SKM-1 treated with dmso at 0.1 percent for 144 hours (cell line): ENCODE data around the gene KIF6.
"Not testable (repeated sequence)": the region's sequence is repeated elsewhere in the genome, so short reads cannot be mapped to it uniquely, and the experiment has no call there.

ENCODE experiments used
- DNase-seq: peaks from one replicate; lab custom pipeline; 2025; ENCODE audit not compliant: unreplicated experiment; lab: John Stamatoyannopoulos, UW

Gene KIF6

GRCh38 chr6:39507331-39507998 is 217.7 kb downstream of the KIF6 start:
- no peak for DNase-seq

- DNase-seq, result not testable (repeated sequence)
Measured at GRCh38 chr6:39502362-39502955, 222.7 kb downstream of the KIF6 start.

- no peak for DNase-seq
Measured at GRCh38 chr6:39499053-39499452, 226.2 kb downstream of the KIF6 start.

GRCh38 chr6:39498096-39498495 is 227.1 kb downstream of the KIF6 start:
- DNase-seq, result no peak

- DNase-seq, result no peak
Measured at GRCh38 chr6:39496915-39497314, 228.3 kb downstream of the KIF6 start.

GRCh38 chr6:39496456-39496855 is 228.8 kb downstream of the KIF6 start:
- DNase-seq, result no peak

- no peak for DNase-seq
Measured at GRCh38 chr6:39495640-39496039, 229.6 kb downstream of the KIF6 start.

GRCh38 chr6:39494998-39495397 is 230.2 kb downstream of the KIF6 start:
- DNase-seq, result no peak

- no peak for DNase-seq
Measured at GRCh38 chr6:39493777-39494176, 231.4 kb downstream of the KIF6 start.

GRCh38 chr6:39493174-39493573 is 232.0 kb downstream of the KIF6 start:
- DNase-seq, result no peak

- DNase-seq, result no peak
Measured at GRCh38 chr6:39490108-39490507, 235.1 kb downstream of the KIF6 start.

GRCh38 chr6:39488255-39488879 is 236.8 kb downstream of the KIF6 start:
- DNase-seq, result no peak

GRCh38 chr6:39484276-39484675 is 240.9 kb downstream of the KIF6 start:
- DNase-seq, result no peak

- DNase-seq, result not testable (repeated sequence)
Measured at GRCh38 chr6:39479819-39480218, 245.4 kb downstream of the KIF6 start.

- no peak for DNase-seq
Measured at GRCh38 chr6:39476670-39477069, 248.5 kb downstream of the KIF6 start.

- no peak for DNase-seq
Measured at GRCh38 chr6:39476151-39476550, 249.1 kb downstream of the KIF6 start.

- no peak for DNase-seq
Measured at GRCh38 chr6:39471954-39472659, 253.1 kb downstream of the KIF6 start.

GRCh38 chr6:39470506-39470905 is 254.7 kb downstream of the KIF6 start:
- DNase-seq, result no peak

- DNase-seq, result no peak
Measured at GRCh38 chr6:39468385-39468784, 256.8 kb downstream of the KIF6 start.

- DNase-seq, result no peak
Measured at GRCh38 chr6:39466631-39467030, 258.6 kb downstream of the KIF6 start.

- DNase-seq, result no peak
Measured at GRCh38 chr6:39465539-39465938, 259.7 kb downstream of the KIF6 start.

- DNase-seq, result no peak
Measured at GRCh38 chr6:39464067-39464466, 261.1 kb downstream of the KIF6 start.
